K562 (cell line): Measurements from ENCODE around the gene SERPINA5. TPM values are rescaled to one million over a fixed set of nuclear protein-coding genes. Genes with fewer than 3 reads are reported as not detected.

Experiments used
- ATAC-seq: fragments of 200-7000 bp; cut with Tn5 transposase; 3 replicates; pipeline ENCODE4 v1.9.1; 2020; ENCODE audit warnings: moderate library complexity
- BruUV-seq: library from RNA; stranded (reverse); fragments of 400-500 nt; replicated peaks from 2 replicates; lab custom pipeline; 2021; lab: Mats Ljungman, UMichigan
- CTCF ChIA-PET: fragments of 300-600 bp; formaldehyde crosslinking; extraction: SDS; loops from one replicate; lab custom pipeline; 2021; ENCODE audit warnings: low intra/inter-chr PET ratio; lab: Yijun Ruan, JAX
- POLR2A ChIA-PET: fragments of 300-600, 350-650 bp; sonication (Branson Sonifier 250); formaldehyde crosslinking; extraction: SDS; loops from one replicate; lab custom pipeline; 2021; ENCODE audit warnings: antibody characterized with exemption, inconsistent platforms; lab: Yijun Ruan, JAX
- DNase-seq, 4 experiments: peaks; one replicate each; pipeline versions ENCODE4 v3.0.0 to v3.0.0-alpha.2; 2011 to 2018; ENCODE audit warnings: low spot score in 3 of 4, mixed read lengths in 3 of 4; ENCODE audit errors: extremely low read depth in 1 of 4
- FAIRE-seq: peaks from 2 replicates; lab custom pipeline; 2011; peaks lifted over from hg19 to GRCh38; lab: Jason Lieb, UNC
- H2AFZ ChIP-seq: 2 replicates; pipeline ENCODE4 v1.6.0; 2011; ENCODE audit warnings: low read depth, low read length, control low read depth, inconsistent platforms
- H3K27ac ChIP-seq: fragments of 200-600 bp; 3 replicates; pipeline ENCODE4 v1.8.0; 2011; ENCODE audit warnings: low read depth, mild to moderate bottlenecking, control low read depth, inconsistent platforms, low read length, moderate library complexity, mixed read lengths; ENCODE audit errors: extremely low read depth
- H3K27me3 ChIP-seq, 2 experiments: fragments of 300-600 bp in 1 of 2; 2 replicates in 1 of 2; 3 replicates in 1 of 2; pipeline versions ENCODE4 v1.6.0 to v1.8.0; 2011; ENCODE audit warnings: inconsistent platforms in 2 of 2, low read length in 2 of 2, mild to moderate bottlenecking in 1 of 2, mixed read lengths in 1 of 2, moderate library complexity in 1 of 2; ENCODE audit not compliant: control insufficient read depth in 2 of 2, insufficient read depth in 2 of 2
- H3K36me3 ChIP-seq: fragments of 300-600 bp; 3 replicates; pipeline ENCODE4 v1.8.0; 2011; ENCODE audit warnings: mild to moderate bottlenecking, low read length, inconsistent platforms; ENCODE audit not compliant: control insufficient read depth, insufficient read depth
- H3K4me1 ChIP-seq, 2 experiments: fragments of 200-600 bp in 1 of 2; replicated peaks in 1 of 2; 2 replicates in 1 of 2; 3 replicates in 1 of 2; pipeline versions ENCODE4 v1.5.1 to v1.8.0; 2011; ENCODE audit warnings: inconsistent platforms in 2 of 2, low read length in 2 of 2, mild to moderate bottlenecking in 1 of 2, mixed read lengths in 1 of 2, moderate library complexity in 1 of 2; ENCODE audit not compliant: control insufficient read depth in 2 of 2, insufficient read depth in 2 of 2
- H3K4me2 ChIP-seq: 2 replicates; pipeline ENCODE4 v1.6.1; 2011; ENCODE audit warnings: low read length, control low read depth, inconsistent platforms, mixed read lengths; ENCODE audit not compliant: insufficient read depth
- H3K4me3 ChIP-seq: fragments of 200-600 bp; sonication (generic), shearing (Covaris generic); 2 replicates; pipeline ENCODE4 v1.5.1; 2016; ENCODE audit warnings: control low read depth, inconsistent platforms
- H3K79me2 ChIP-seq: fragments of 200-600 bp; 3 replicates; pipeline ENCODE4 v1.8.0; 2011; ENCODE audit warnings: low read length, inconsistent platforms; ENCODE audit not compliant: control insufficient read depth, insufficient read depth
- H3K9ac ChIP-seq, 2 experiments: 2 replicates each; pipeline versions ENCODE4 v1.6.0 to v1.6.1; 2011; ENCODE audit warnings: low read depth in 2 of 2, low read length in 2 of 2, control low read depth in 1 of 2, inconsistent platforms in 1 of 2, mild to moderate bottlenecking in 1 of 2, mixed read lengths in 1 of 2; ENCODE audit not compliant: insufficient read depth in 1 of 2
- H3K9me1 ChIP-seq: one replicate; pipeline ENCODE4 v1.6.0; 2011; ENCODE audit warnings: inconsistent platforms, mild to moderate bottlenecking, low read length, moderate library complexity; ENCODE audit not compliant: control insufficient read depth, insufficient read depth
- H3K9me3 ChIP-seq: replicated peaks from 2 replicates; pipeline ENCODE4 v1.5.1; 2011; ENCODE audit warnings: low read depth, low read length, inconsistent platforms; ENCODE audit not compliant: control insufficient read depth, insufficient read depth
- H4K20me1 ChIP-seq: replicated peaks from 2 replicates; pipeline ENCODE4 v1.6.1; 2011; ENCODE audit warnings: low read length, inconsistent platforms, mixed read lengths; ENCODE audit not compliant: control insufficient read depth, insufficient read depth
- ARID3B ChIP-seq: fragments of 250-450 bp; sonication (Bioruptor Pico); IDR thresholded peaks from 2 replicates; pipeline ENCODE4 v1.4.0; 2020; ENCODE audit warnings: borderline replicate concordance
- DMBX1 ChIP-seq: fragments of 250-450 bp; sonication (Bioruptor Pico); IDR thresholded peaks from 2 replicates; pipeline ENCODE4 v1.8.0; 2022; ENCODE audit warnings: inconsistent platforms, mild to moderate bottlenecking, moderate library complexity, borderline replicate concordance
- MED1 ChIP-seq: sonication (generic); formaldehyde crosslinking; IDR thresholded peaks from 2 replicates; pipeline ENCODE4 v1.8.1; 2023; ENCODE audit warnings: missing genetic modification reagents, borderline replicate concordance
- MEF2A ChIP-seq: IDR thresholded peaks from 2 replicates; pipeline ENCODE4 v1.6.1; 2011; ENCODE audit warnings: low read depth, mild to moderate bottlenecking, low read length, moderate library complexity; ENCODE audit not compliant: control insufficient read depth
- MITF ChIP-seq: IDR thresholded peaks from 2 replicates; pipeline ENCODE4 v1.6.1; 2014; ENCODE audit warnings: antibody characterized with exemption
- NBN ChIP-seq: fragments of 450-650 bp; IDR thresholded peaks from 2 replicates; pipeline ENCODE4 v1.6.1; 2016; ENCODE audit warnings: low read depth, mild to moderate bottlenecking
- POLR2A ChIP-seq: fragments of 450-650 bp; conservative IDR thresholded peaks from 2 replicates; pipeline ENCODE4 v1.6.1; 2016
- SNIP1 ChIP-seq: fragments of 450-650 bp; IDR thresholded peaks from 2 replicates; pipeline ENCODE4 v1.7.1; 2017; ENCODE audit warnings: low read depth, mild to moderate bottlenecking
- SNRNP70 ChIP-seq: fragments of 200-400 bp; formaldehyde crosslinking; optimal IDR thresholded peaks from 2 replicates; pipeline ENCODE3; 2017; ENCODE audit warnings: low read depth, low read length
- TBP ChIP-seq: optimal IDR thresholded peaks from 2 replicates; pipeline ENCODE3; 2011; ENCODE audit warnings: low read depth, low read length, improper control_type of control experiment
- ZBTB34 ChIP-seq: fragments of 250-450 bp; sonication (Bioruptor Pico); IDR thresholded peaks from 2 replicates; pipeline ENCODE4 v1.8.0; 2021; ENCODE audit warnings: mild to moderate bottlenecking, moderate library complexity
- ZKSCAN1 ChIP-seq: fragments of 150-350 bp; IDR thresholded peaks from 2 replicates; pipeline ENCODE4 v1.6.1; 2016; ENCODE audit warnings: low read depth, low read length
- WGBS: fragments of 100-300 bp; shearing (Covaris generic); methylation state at CpG from one replicate; pipeline ENCODE4 v1.1.6; 2016; ENCODE audit warnings: low coverage, mixed read lengths; ENCODE audit not compliant: insufficient coverage; ENCODE audit errors: missing lambda C conversion rate; 5-methylcytosine and 5-hydroxymethylcytosine counted together
- in situ Hi-C: fragments of 300-500 bp; cut with MboI; formaldehyde crosslinking; loops from 4 replicates; pipeline ENCODE4 v1.15.0; 2018; ENCODE audit warnings: inconsistent platforms, mixed read lengths
- intact Hi-C: fragments of 100-400 bp; cut with micrococcal nuclease; formaldehyde crosslinking; loops from 2 replicates; pipeline ENCODE4 v1.14.2; 2022
- polyA plus RNA-seq, 8 experiments: library from polyadenylated mRNA; depleted of rRNA in 4 of 8; stranded (reverse) in 5 of 8; unstranded in 3 of 8; fragments of >200 nt; fragmentation: Nextera tagmentation in 2 of 8; fragmentation: Illumina TruSeq in 1 of 8; extraction: Ambion mirVana in 2 of 8; extraction: Trizol in 1 of 8; gene quantifications; 2 replicates each; pipeline versions ENCODE4 v1.2.1 to v1.2.3, GENCODE V29; 2011 to 2014; ENCODE audit warnings: inconsistent platforms in 1 of 8, missing spikeins in 1 of 8
- total RNA-seq, 7 experiments: library from RNA; depleted of rRNA in 6 of 7; stranded (reverse); fragments of >200 nt in 6 of 7; fragmentation: Illumina TruSeq in 2 of 7; extraction: Trizol in 2 of 7; gene quantifications; 2 replicates each; pipeline versions ENCODE4 v1.2.1 to v1.2.3, GENCODE V29; 2011 to 2021; ENCODE audit warnings: low replicate concordance in 1 of 7

Gene SERPINA5
- total and polyA plus RNA-seq, 9 of the 15 experiments (the other 6 are each of a cell fraction or from before 2014, with no cell fraction given) = 0.38 TPM; not detected in 8

GRCh38 chr14:94547151-94547680 is 34.0 kb upstream of the SERPINA5 start:
- no peaks in the 10 kb centered on the region for H3K4me1 ChIP-seq
- H3K9me3 ChIP-seq = no peaks in the 10 kb centered on the region
- 2% methylated on average over 8 of the region's 8 CpGs for whole genome bisulfite sequencing
- FAIRE-seq (no peak), DNase-seq (no peak), ATAC-seq (no peak)
- H2AFZ ChIP-seq = no peak overlapping the region
- H3K4me2 ChIP-seq = no peak overlapping the region
- BruUV-seq = no TSS peak
- TF ChIP-seq ZKSCAN1 (no peak), DMBX1 (no peak), SNIP1 (no peak), MEF2A (no peak), POLR2A (no peak), MED1 (CRISPR knock-in tag) (no peak)
- H3K27ac ChIP-seq = no peak overlapping the region
- ChIA-PET CTCF (no interaction called here), POLR2A (no interaction called here)
- H3K79me2 ChIP-seq = no peaks in the 10 kb centered on the region
- in situ Hi-C loops (no loop called here), intact Hi-C loops (no loop called here)
- H3K27me3 ChIP-seq = peaks cover 0 to 5% of the 10 kb centered on the region in 2 experiments; a peak in 2 of 5 replicates
- no peaks in the 10 kb centered on the region for H3K36me3 ChIP-seq
- H4K20me1 ChIP-seq = no peaks in the 10 kb centered on the region
- no peaks in the 10 kb centered on the region for H3K9me1 ChIP-seq
- H3K9ac ChIP-seq = no peak overlapping the region
- H3K4me3 ChIP-seq = no peak overlapping the region

GRCh38 chr14:94547726-94548125 is 33.5 kb upstream of the SERPINA5 start:
- in situ Hi-C loops = no loop called here
- POLR2A ChIA-PET = no interaction called here
- no peak for TF ChIP-seq ZBTB34
- TF ChIP-seq MITF = no peak
- TF ChIP-seq NBN = no peak
- TF ChIP-seq TBP = no peak
- no peak for TF ChIP-seq SNRNP70
- TF ChIP-seq ARID3B (CRISPR knock-in tag) = no peak

More at GRCh38 chr14:94547726-94548125, 33.5 kb upstream of the SERPINA5 start:
- Histone ChIP-seq H4K20me1 (no peaks in the 10 kb centered on the region), H3K4me3 (no peak overlapping the region), H3K9me3 (no peaks in the 10 kb centered on the region), H3K9me1 (no peaks in the 10 kb centered on the region), H3K36me3 (no peaks in the 10 kb centered on the region), H3K27ac (no peak overlapping the region), H3K4me2 (no peak overlapping the region), H3K4me1 (no peaks in the 10 kb centered on the region), H3K79me2 (no peaks in the 10 kb centered on the region), H2AFZ (no peak overlapping the region), H3K27me3 (no peaks in the 10 kb centered on the region), H3K9ac (no peak overlapping the region)
- FAIRE-seq = no peak
- ATAC-seq = no peak
- CTCF ChIA-PET = no interaction called here
- WGBS = 0% methylated on average over 4 of the region's 4 CpGs
- DNase-seq = no peak
- intact Hi-C loops = no loop called here
- BruUV-seq = no TSS peak
